H1 (cell line): ENCODE results near the gene CDH22. TPM values are rescaled to one million over a fixed set of nuclear protein-coding genes. Genes with fewer than 3 reads are reported as not detected.

Source experiments
- CTCF ChIA-PET: fragments of 300-600 bp; sonication (Branson Sonifier 250); formaldehyde crosslinking; loops from one replicate; lab custom pipeline; 2021; ENCODE audit not compliant: partially characterized antibody; lab: Charles Lee
- POLR2A ChIA-PET: fragments of 300-600 bp; sonication (Branson Sonifier 250); formaldehyde crosslinking; loops from one replicate; lab custom pipeline; 2021; ENCODE audit warnings: inconsistent platforms; ENCODE audit not compliant: partially characterized antibody; lab: Charles Lee
- DNase-seq, 2 experiments: peaks; one replicate each; pipeline versions ENCODE4 v3.0.0 to v3.0.0-alpha.2; 2010 to 2022; ENCODE audit warnings: low spot score in 2 of 2, low read depth in 1 of 2, mixed read lengths in 1 of 2
- FAIRE-seq: peaks from 2 replicates; lab custom pipeline; 2011; peaks lifted over from hg19 to GRCh38; lab: Jason Lieb, UNC
- H2AFZ ChIP-seq: 2 replicates; pipeline ENCODE4 v1.8.1; 2012; ENCODE audit warnings: low read length, inconsistent platforms
- H2AK5ac ChIP-seq: 2 replicates; pipeline ENCODE4 v1.6.1; 2013; ENCODE audit warnings: low read depth, low read length
- H2BK120ac ChIP-seq: replicated peaks from 2 replicates; pipeline ENCODE3; 2013; ENCODE audit warnings: low read depth, low read length, inconsistent platforms
- H2BK12ac ChIP-seq: 2 replicates; pipeline ENCODE4 v1.6.1; 2013; ENCODE audit warnings: low read depth, low read length
- H2BK15ac ChIP-seq: 2 replicates; pipeline ENCODE4 v1.6.1; 2013; ENCODE audit warnings: low read length
- H2BK20ac ChIP-seq: 2 replicates; pipeline ENCODE4 v1.6.1; 2013; ENCODE audit warnings: low read length
- H2BK5ac ChIP-seq: 2 replicates; pipeline ENCODE4 v1.6.1; 2013; ENCODE audit warnings: low read depth, low read length
- H3K14ac ChIP-seq: 2 replicates; pipeline ENCODE4 v1.6.1; 2013; ENCODE audit warnings: inconsistent platforms; ENCODE audit not compliant: insufficient read length
- H3K18ac ChIP-seq: 2 replicates; pipeline ENCODE4 v1.6.1; 2013; ENCODE audit warnings: low read length; ENCODE audit errors: extremely low read depth
- H3K23ac ChIP-seq: 2 replicates; pipeline ENCODE4 v1.6.1; 2013; ENCODE audit warnings: inconsistent platforms; ENCODE audit not compliant: insufficient read length
- H3K23me2 ChIP-seq: 2 replicates; pipeline ENCODE4 v1.6.1; 2013; ENCODE audit warnings: low read depth, low read length
- H3K27ac ChIP-seq: 2 replicates; pipeline ENCODE4 v1.6.1; 2011; ENCODE audit warnings: low read depth, low read length, inconsistent platforms
- H3K27me3 ChIP-seq, 4 experiments: replicated peaks in 1 of 4; 1 replicate in 1 of 4; 2 replicates in 3 of 4; pipeline versions ENCODE4 v1.6.1 to v1.8.1; 2011 to 2013; ENCODE audit warnings: low read length in 3 of 4, mild to moderate bottlenecking in 3 of 4, inconsistent platforms in 2 of 4, mixed read lengths in 2 of 4, moderate library complexity in 1 of 4; ENCODE audit not compliant: control insufficient read depth in 3 of 4, insufficient read depth in 3 of 4; ENCODE audit errors: extremely low read depth in 1 of 4
- H3K36me3 ChIP-seq, 4 experiments: 2 replicates each; pipeline versions ENCODE4 v1.6.1 to v1.8.1; 2011 to 2013; ENCODE audit warnings: mild to moderate bottlenecking in 4 of 4, low read length in 3 of 4, moderate library complexity in 2 of 4, control low read depth in 1 of 4, inconsistent platforms in 1 of 4; ENCODE audit not compliant: insufficient read depth in 4 of 4, control insufficient read depth in 2 of 4
- H3K4ac ChIP-seq: replicated peaks from 2 replicates; pipeline ENCODE3; 2013; ENCODE audit warnings: low read length, low read depth, mixed read lengths, inconsistent platforms; ENCODE audit not compliant: insufficient read length
- H3K4me1 ChIP-seq, 4 experiments: replicated peaks in 1 of 4; 1 replicate in 1 of 4; 2 replicates in 3 of 4; pipeline versions ENCODE4 v1.6.1 to v1.8.1; 2011 to 2013; ENCODE audit warnings: low read length in 3 of 4, inconsistent platforms in 2 of 4, mixed read lengths in 1 of 4; ENCODE audit not compliant: insufficient read depth in 4 of 4, control insufficient read depth in 3 of 4
- H3K4me2 ChIP-seq, 2 experiments: 2 replicates each; pipeline versions ENCODE4 v1.6.1 to v1.8.1; 2011 to 2013; ENCODE audit warnings: low read depth in 2 of 2, low read length in 2 of 2, control low read depth in 1 of 2, inconsistent platforms in 1 of 2, mild to moderate bottlenecking in 1 of 2; ENCODE audit not compliant: insufficient read depth in 1 of 2
- H3K4me3 ChIP-seq, 4 experiments: fragments of 200-600, 300-600 bp in 1 of 4; sonication (generic), shearing (Covaris generic), sonication (Bioruptor Twin) in 1 of 4; 2 replicates each; pipeline versions ENCODE4 v1.5.1 to v1.8.1; 2011 to 2016; ENCODE audit warnings: low read length in 4 of 4, low read depth in 3 of 4, control low read depth in 2 of 4, inconsistent platforms in 2 of 4, mild to moderate bottlenecking in 2 of 4, mixed read lengths in 1 of 4, moderate library complexity in 1 of 4; ENCODE audit not compliant: insufficient read depth in 2 of 4; ENCODE audit errors: extremely low read depth in 1 of 4
- H3K56ac ChIP-seq: replicated peaks from 2 replicates; pipeline ENCODE3; 2013; ENCODE audit warnings: low read depth, mild to moderate bottlenecking, mixed read lengths, low read length, inconsistent platforms; ENCODE audit not compliant: insufficient read length
- H3K79me1 ChIP-seq: 2 replicates; pipeline ENCODE4 v1.6.1; 2013; ENCODE audit warnings: low read depth, low read length, control low read depth
- H3K79me2 ChIP-seq, 2 experiments: 2 replicates each; pipeline versions ENCODE4 v1.6.1 to v1.8.1; 2012 to 2013; ENCODE audit warnings: low read length in 2 of 2, mild to moderate bottlenecking in 2 of 2, inconsistent platforms in 1 of 2; ENCODE audit not compliant: insufficient read depth in 2 of 2, control insufficient read depth in 1 of 2
- H3K9ac ChIP-seq, 4 experiments: replicated peaks in 1 of 4; 1 replicate in 1 of 4; 2 replicates in 3 of 4; pipeline versions ENCODE4 v1.6.1 to v1.8.1; 2011 to 2013; ENCODE audit warnings: low read depth in 3 of 4, low read length in 3 of 4, control low read depth in 2 of 4, mild to moderate bottlenecking in 2 of 4, moderate library complexity in 2 of 4, inconsistent platforms in 1 of 4; ENCODE audit errors: extremely low read depth in 1 of 4
- H3K9me3 ChIP-seq, 2 experiments: 2 replicates each; pipeline versions ENCODE4 v1.6.1 to v1.8.1; 2012 to 2013; ENCODE audit warnings: mild to moderate bottlenecking in 2 of 2, moderate library complexity in 2 of 2, control low read depth in 1 of 2, inconsistent platforms in 1 of 2, low read depth in 1 of 2, low read length in 1 of 2, mixed read lengths in 1 of 2; ENCODE audit not compliant: insufficient read depth in 2 of 2
- H4K20me1 ChIP-seq, 2 experiments: replicated peaks in 1 of 2; 2 replicates each; pipeline versions ENCODE3 to v1.8.1; 2011 to 2013; ENCODE audit warnings: inconsistent platforms in 2 of 2, low read length in 2 of 2, mild to moderate bottlenecking in 1 of 2; ENCODE audit not compliant: insufficient read depth in 2 of 2, control insufficient read depth in 1 of 2
- H4K5ac ChIP-seq: 2 replicates; pipeline ENCODE4 v1.6.1; 2013; ENCODE audit warnings: low read length, low read depth, mixed read lengths, inconsistent platforms; ENCODE audit not compliant: insufficient read length
- H4K8ac ChIP-seq: 2 replicates; pipeline ENCODE4 v1.8.0; 2013; ENCODE audit warnings: mild to moderate bottlenecking, moderate library complexity, low read length, inconsistent platforms; ENCODE audit not compliant: insufficient read depth; ENCODE audit errors: extremely low read depth
- H4K91ac ChIP-seq: replicated peaks from 2 replicates; pipeline ENCODE3; 2013; ENCODE audit warnings: low read length, mixed read lengths, inconsistent platforms; ENCODE audit not compliant: insufficient read length
- BACH1 ChIP-seq: IDR thresholded peaks from 2 replicates; pipeline ENCODE4 v1.6.1; 2012; ENCODE audit warnings: low read length, improper control_type of control experiment
- EGR1 ChIP-seq: IDR thresholded peaks from 2 replicates; pipeline ENCODE4 v1.6.1; 2011; ENCODE audit warnings: low read depth, low read length, borderline replicate concordance
- KDM5A ChIP-seq: fragments of 200-600 bp; IDR thresholded peaks from 2 replicates; pipeline ENCODE4 v1.7.1; 2012; ENCODE audit warnings: mild to moderate bottlenecking, low read length, inconsistent platforms, mixed read lengths
- WGBS, 2 experiments: shearing (Covaris generic) in 1 of 2; methylation state at CpG; one replicate each; pipeline versions ENCODE4 v1.1.6 to v1.1.7; 2013 to 2015; ENCODE audit warnings: low lambda C conversion rate in 2 of 2, mixed read lengths in 2 of 2, inconsistent platforms in 1 of 2, low coverage in 1 of 2, missing lambda C conversion rate in 1 of 2; ENCODE audit not compliant: insufficient replicate concordance in 2 of 2, insufficient coverage in 1 of 2, insufficient read length in 1 of 2; ENCODE audit errors: extremely low coverage in 1 of 2, missing lambda C conversion rate in 1 of 2; 5-methylcytosine and 5-hydroxymethylcytosine counted together
- polyA plus RNA-seq, 7 experiments: library from polyadenylated mRNA; depleted of rRNA in 3 of 7; stranded (reverse) in 5 of 7; unstranded in 2 of 7; fragments of >200 nt in 5 of 7; fragments of 200-250 nt in 2 of 7; gene quantifications; 1 replicate in 5 of 7; 2 replicates in 1 of 7; 4 replicates in 1 of 7; pipeline versions ENCODE4 v1.2.1 to v1.2.3, GENCODE V29; 2011 to 2013; ENCODE audit warnings: missing spikeins in 2 of 7, mixed read lengths in 2 of 7
- total RNA-seq: library from RNA; stranded (reverse); fragmentation: NEBNext Ultra II Directional; extraction: Animal tissue kit (Norgen Biotek cat#: 25700); gene quantifications from 2 replicates; pipeline ENCODE4 v1.2.1, GENCODE V29; 2021

Gene CDH22
- total and polyA plus RNA-seq, 2 of the 8 experiments (the other 6 are each of a cell fraction or from before 2014, with no cell fraction given) = 0.35 to 0.39 TPM

DNA sequence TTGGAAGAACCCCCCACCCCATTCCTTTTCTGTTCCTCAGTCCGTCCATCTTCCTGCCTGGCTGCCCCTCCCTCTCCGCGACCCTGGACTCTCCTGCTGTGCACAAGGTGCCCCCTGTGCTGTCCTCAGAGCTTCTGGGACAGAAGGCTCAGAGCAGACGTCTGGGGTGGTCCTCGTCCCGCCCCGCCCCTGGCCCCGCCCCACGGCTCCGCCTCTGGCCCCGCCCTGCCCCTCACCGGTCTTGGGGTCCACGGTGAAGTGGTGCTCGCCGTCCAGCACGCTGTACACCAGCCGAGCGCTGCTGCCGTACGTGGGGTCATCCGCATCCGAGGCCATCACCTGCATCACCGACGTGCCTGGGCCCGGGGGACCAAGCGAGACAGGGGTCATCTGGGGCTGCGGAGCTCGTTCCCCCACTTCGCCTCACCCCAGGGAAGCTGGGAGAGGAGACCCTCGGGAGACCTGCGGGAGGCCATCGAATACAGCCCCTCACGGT, 81.0 kb downstream of the CDH22 start:
- H4K91ac ChIP-seq = no peak overlapping the region
- H2BK20ac ChIP-seq = no peak overlapping the region
- H4K20me1 ChIP-seq = peaks cover 0 to 6% of the 10 kb centered on the region in 2 experiments
- peaks cover 9 to 17% (median 12%) of the 10 kb centered on the region in 4 experiments for H3K4me1 ChIP-seq
- H3K56ac ChIP-seq = no peak overlapping the region
- H2BK12ac ChIP-seq = no peak overlapping the region
- no peaks in the 10 kb centered on the region for H3K79me2 ChIP-seq
- no peak overlapping the region for H2AFZ ChIP-seq
- no peak overlapping the region for H3K4ac ChIP-seq
- H4K8ac ChIP-seq = no peak overlapping the region
- H3K27ac ChIP-seq = no peak overlapping the region
- WGBS, 2 experiments = 67% methylated on average over 4 of the region's 33 CpGs; no CpG with 5 or more reads in 1 of the 2 experiments
- no peak overlapping the region for H2BK15ac ChIP-seq
- no peak overlapping the region for H2BK5ac ChIP-seq
- no peak overlapping the region for H3K4me3 ChIP-seq
- H3K18ac ChIP-seq = no peak overlapping the region
- H2BK120ac ChIP-seq = no peak overlapping the region
- POLR2A ChIA-PET = no interaction called here
- TF ChIP-seq BACH1 (no peak), EGR1 (no peak), KDM5A (no peak)
- H2AK5ac ChIP-seq = no peak overlapping the region
- no peak overlapping the region for H3K23ac ChIP-seq
- no peaks in the 10 kb centered on the region; the same call in 1 of the 2 replicates for H3K23me2 ChIP-seq
- H3K79me1 ChIP-seq = no peaks in the 10 kb centered on the region
- CTCF ChIA-PET = interaction anchor here (0.6 to 2.3 kb wide), 7 partner anchors 15 to 213 kb away, joined by 3 to 6 read pairs (median 3); no protein-coding TSS in a partner anchor
- no peaks in the 10 kb centered on the region; a peak in 1 of 4 replicates for H3K9me3 ChIP-seq
- DNase-seq (no peak), FAIRE-seq (no peak)
- H3K27me3 ChIP-seq = no peaks in the 10 kb centered on the region
- H4K5ac ChIP-seq = no peak overlapping the region
- H3K4me2 ChIP-seq = no peak overlapping the region; a peak in 1 of 4 replicates
- no peak overlapping the region for H3K9ac ChIP-seq
- H3K14ac ChIP-seq = no peak overlapping the region
- no peaks in the 10 kb centered on the region for H3K36me3 ChIP-seq
